ENCODE measurements around the gene SERAC1. TPM values are rescaled to one million over a fixed set of nuclear protein-coding genes. Genes with fewer than 3 reads are reported as not detected.
A peak's percentile ranks its signal among the peaks of the same experiment; 100 is the strongest.

The SERAC1 gene
- total and polyA plus RNA-seq, 2 of the 4 experiments (the other 2 are of a cell fraction): 7.7 to 15.6 TPM

DNA sequence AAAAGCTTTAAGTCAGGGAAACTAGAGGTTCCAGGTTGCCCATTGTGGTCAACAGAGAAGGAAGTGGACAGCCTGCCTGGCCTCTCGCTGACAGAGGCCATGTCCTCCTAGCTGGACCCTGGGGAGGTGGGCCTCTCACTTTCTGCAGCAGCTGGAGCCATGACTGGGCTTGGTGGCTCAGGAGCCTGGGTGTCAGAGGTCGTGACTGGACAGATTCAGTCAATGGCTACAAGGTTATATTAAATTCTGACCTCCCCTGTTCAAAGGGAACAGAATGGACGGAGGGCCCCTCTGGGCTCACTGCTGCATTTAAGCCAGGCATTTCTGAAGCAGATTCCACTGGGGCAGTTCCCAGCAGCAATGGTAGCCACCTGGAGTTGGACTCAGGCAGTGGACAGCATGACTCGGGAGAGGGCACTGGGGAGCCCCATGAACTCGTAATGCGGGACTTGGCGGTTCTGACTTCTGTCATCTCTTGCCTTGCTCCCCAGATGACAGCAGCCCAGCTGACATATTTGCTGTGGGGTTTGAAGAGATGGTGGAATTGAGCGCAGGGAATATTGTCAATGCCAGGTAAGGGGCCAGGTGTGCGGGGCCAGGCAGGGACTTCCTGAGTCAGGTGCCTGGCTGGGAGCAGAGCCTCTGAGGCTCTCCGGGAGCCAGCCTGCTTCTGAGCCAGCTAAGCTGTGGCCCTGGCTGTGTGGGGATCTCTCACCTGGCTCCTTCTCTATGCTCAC, 99.7 kb downstream of the SERAC1 start:
- ChIA-PET CTCF (interaction anchor here (0.6 to 1.0 kb wide), 4 partner anchors 9 to 178 kb away, joined by 3 to 4 read pairs (median 4); no protein-coding TSS in a partner anchor), POLR2A (ENCODE audit: unreplicated experiment) (no interaction called here)
- Histone ChIP-seq H4K5ac (ENCODE audit: low read depth, low read length) (peak overlapping the region; percentile 27; the same call in 1 of the 2 replicates), H2AFZ (replicated peaks; ENCODE audit: low read length, poor library complexity) (peak overlapping the region; percentile 1), H3K23ac (ENCODE audit: low read depth, low read length) (peak overlapping the region; percentile 46; the same call in 1 of the 2 replicates), H3K27me3 (ENCODE audit: control insufficient read depth, insufficient read depth, low read length) (no peaks in the 10 kb centered on the region), H3K4me1 (ENCODE audit: control insufficient read depth, insufficient read depth, low read length) (peaks cover 17% of the 10 kb centered on the region), H3K36me3 (ENCODE audit: control insufficient read depth, insufficient read depth, low read length) (peaks cover 65% of the 10 kb centered on the region), H4K91ac (ENCODE audit: insufficient read depth, low read depth, low read length) (peak overlapping the region; percentile 77), H3K27ac (ENCODE audit: insufficient read depth, low read length) (peak overlapping the region; percentile 65), H4K20me1 (ENCODE audit: insufficient read depth, low read length) (no peaks in the 10 kb centered on the region), H3K9me1 (ENCODE audit: insufficient read depth, low read length) (peaks cover 22% of the 10 kb centered on the region), H2BK15ac (ENCODE audit: low read depth, low read length) (peak overlapping the region; percentile 56; the same call in 1 of the 3 replicates), H3K79me1 (ENCODE audit: low read depth in 1 of 2, low read length in 2 of 2) (peaks cover 2 to 63% of the 10 kb centered on the region in 2 experiments; a peak in 2 of 4 replicates), H3K9me3 (ENCODE audit: control insufficient read depth, insufficient read depth, low read length) (no peaks in the 10 kb centered on the region), H3K18ac (ENCODE audit: low read depth, low read length) (peak overlapping the region; percentile 24; the same call in 1 of the 2 replicates), H2BK120ac (ENCODE audit: low read depth, low read length) (peak overlapping the region; percentile 89), H3K4me3 (ENCODE audit: insufficient read depth, low read depth, low read length) (no peak overlapping the region), H2AK5ac (ENCODE audit: low read depth, low read length) (peak overlapping the region; percentile 83), H2BK5ac (ENCODE audit: low read depth, low read length, poor library complexity, severe bottlenecking) (peak overlapping the region; percentile 79), H2BK20ac (ENCODE audit: low read depth, low read length) (peak overlapping the region; percentile 88), H3K4ac (ENCODE audit: low read depth, low read length) (peak overlapping the region; percentile 68), H3K9ac (ENCODE audit: low read depth, low read length) (no peak overlapping the region), H4K8ac (ENCODE audit: low read depth in 2 of 2, low read length in 2 of 2) (peak overlapping the region; percentile 46 to 74; a peak in 3 of 4 replicates), H3K56ac (ENCODE audit: extremely low read depth, insufficient read depth, low read length) (peak overlapping the region; percentile 60; the same call in 1 of the 2 replicates), H3K4me2 (ENCODE audit: low read depth, low read length) (no peak overlapping the region; the same call in 1 of the 2 replicates), H2AK9ac (replicated peaks; ENCODE audit: low read depth, low read length, poor library complexity) (peak overlapping the region; percentile 88), H3K14ac (replicated peaks; ENCODE audit: low read depth, low read length) (peak overlapping the region; percentile 71)
- in situ Hi-C loops (cut with MboI; ENCODE audit: low sequenced_read_pairs): no loop called here
- TF ChIP-seq RCOR1 (IDR thresholded peaks at IDR 0.05; ENCODE audit: insufficient replicate concordance, low read length): no peak
- no peak for TF ChIP-seq ELK1 (IDR thresholded peaks at IDR 0.05; ENCODE audit: borderline replicate concordance, low read depth, low read length)
- no peak for TF ChIP-seq POLR2A (IDR thresholded peaks at IDR 0.05; ENCODE audit: low read depth, low read length)
- TF ChIP-seq FOS (IDR thresholded peaks at IDR 0.05; ENCODE audit: low read depth, low read length): no peak
- no peak for TF ChIP-seq RFX5 (IDR thresholded peaks at IDR 0.05; ENCODE audit: low read depth, low read length)
- no peak for TF ChIP-seq MAFK (IDR thresholded peaks at IDR 0.05; ENCODE audit: low read depth, low read length)
- no peak for TF ChIP-seq BHLHE40 (IDR thresholded peaks at IDR 0.05; ENCODE audit: low read depth, low read length)
- TF ChIP-seq, protein P1, sequence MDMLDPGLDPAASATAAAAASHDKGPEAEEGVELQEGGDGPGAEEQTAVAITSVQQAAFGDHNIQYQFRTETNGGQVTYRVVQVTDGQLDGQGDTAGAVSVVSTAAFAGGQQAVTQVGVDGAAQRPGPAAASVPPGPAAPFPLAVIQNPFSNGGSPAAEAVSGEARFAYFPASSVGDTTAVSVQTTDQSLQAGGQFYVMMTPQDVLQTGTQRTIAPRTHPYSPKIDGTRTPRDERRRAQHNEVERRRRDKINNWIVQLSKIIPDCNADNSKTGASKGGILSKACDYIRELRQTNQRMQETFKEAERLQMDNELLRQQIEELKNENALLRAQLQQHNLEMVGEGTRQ (IDR thresholded peaks at IDR 0.05; ENCODE audit: low read depth, low read length): no peak
- no peak for TF ChIP-seq SMC3 (IDR thresholded peaks at IDR 0.05; ENCODE audit: low read depth, low read length)
- TF ChIP-seq RAD21 (IDR thresholded peaks at IDR 0.05; ENCODE audit: low read length): no peak
- no peak for TF ChIP-seq CHD1 (IDR thresholded peaks at IDR 0.05; ENCODE audit: low read depth, low read length)
- no peak for TF ChIP-seq MXI1 (IDR thresholded peaks at IDR 0.05; ENCODE audit: borderline replicate concordance, low read depth, low read length)
- TF ChIP-seq, protein P2, sequence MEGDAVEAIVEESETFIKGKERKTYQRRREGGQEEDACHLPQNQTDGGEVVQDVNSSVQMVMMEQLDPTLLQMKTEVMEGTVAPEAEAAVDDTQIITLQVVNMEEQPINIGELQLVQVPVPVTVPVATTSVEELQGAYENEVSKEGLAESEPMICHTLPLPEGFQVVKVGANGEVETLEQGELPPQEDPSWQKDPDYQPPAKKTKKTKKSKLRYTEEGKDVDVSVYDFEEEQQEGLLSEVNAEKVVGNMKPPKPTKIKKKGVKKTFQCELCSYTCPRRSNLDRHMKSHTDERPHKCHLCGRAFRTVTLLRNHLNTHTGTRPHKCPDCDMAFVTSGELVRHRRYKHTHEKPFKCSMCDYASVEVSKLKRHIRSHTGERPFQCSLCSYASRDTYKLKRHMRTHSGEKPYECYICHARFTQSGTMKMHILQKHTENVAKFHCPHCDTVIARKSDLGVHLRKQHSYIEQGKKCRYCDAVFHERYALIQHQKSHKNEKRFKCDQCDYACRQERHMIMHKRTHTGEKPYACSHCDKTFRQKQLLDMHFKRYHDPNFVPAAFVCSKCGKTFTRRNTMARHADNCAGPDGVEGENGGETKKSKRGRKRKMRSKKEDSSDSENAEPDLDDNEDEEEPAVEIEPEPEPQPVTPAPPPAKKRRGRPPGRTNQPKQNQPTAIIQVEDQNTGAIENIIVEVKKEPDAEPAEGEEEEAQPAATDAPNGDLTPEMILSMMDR (conservative IDR thresholded peaks at IDR 0.05; ENCODE audit: low read depth, low read length): no peak
- no peak for TF ChIP-seq NFE2L2 (IDR thresholded peaks at IDR 0.05; ENCODE audit: low read depth, low read length)
- ATAC-seq (ENCODE audit: low read depth) (no peak), DNase-seq (no peak)
- BruUV-seq (replicated peaks): no TSS peak
- intact Hi-C loops (cut with micrococcal nuclease): loop anchor here (10.0 kb wide), 1 partner anchor 754 kb away; no protein-coding TSS in a partner anchor
- WGBS, 2 experiments (ENCODE audit: extremely low coverage in 2 of 2, insufficient read length in 1 of 2): 79% methylated on average over 2 of the region's 10 CpGs; no CpG with 5 or more reads in 1 of the 2 experiments
- dilution Hi-C loops (cut with HindIII; ENCODE audit: low sequenced_read_pairs, unreplicated experiment): no loop called here

Data from IMR-90 (cell line).